Bone marrow (tissue), 2 donors: ENCODE data around the gene RPLP2.

Source experiments
- DNase-seq, 2 donors: peaks; one replicate each; lab custom pipeline; 2025; lab: John Stamatoyannopoulos, UW

RPLP2 gene

GRCh38 chr11:803770-804598 is 5.8 kb upstream of the RPLP2 start:
- DNase-seq: no peak

GRCh38 chr11:804599-804964 is 5.2 kb upstream of the RPLP2 start:
- no peak for DNase-seq

- no peak for DNase-seq
These were observed 1.1 kb upstream of the RPLP2 start for GRCh38 chr11:808427-809286.

GRCh38 chr11:810040-810567 is 337 bp downstream of the RPLP2 start:
- DNase-seq: no peak

GRCh38 chr11:811446-812245 is 1.9 kb downstream of the RPLP2 start:
- no peak for DNase-seq

GRCh38 chr11:812390-812789 is 2.6 kb downstream of the RPLP2 start:
- no peak for DNase-seq

- DNase-seq: no peak
These were observed 3.3 kb downstream of the RPLP2 start for GRCh38 chr11:813072-813455.

- DNase-seq: no peak
These were observed 3.8 kb downstream of the RPLP2 start for GRCh38 chr11:813456-814096.

- no peak for DNase-seq
These were observed 6.1 kb downstream of the RPLP2 start for GRCh38 chr11:815675-816432.

- no peak for DNase-seq
These were observed 6.6 kb downstream of the RPLP2 start for GRCh38 chr11:816433-816779.

- no peak for DNase-seq
These were observed 8.8 kb downstream of the RPLP2 start, which contains the start of gene PNPLA2 for GRCh38 chr11:818396-819128. TSS of gene PNPLA2 (plus strand) at chr11:818914. CDS start at chr11:819719, 805 bp downstream.

- peak; percentile 59 to 80 for DNase-seq
These were observed 9.6 kb downstream of the RPLP2 start for GRCh38 chr11:819129-819931.

- DNase-seq: peak; percentile 59 to 66
These were observed 10.3 kb downstream of the RPLP2 start for GRCh38 chr11:819943-820649.

- DNase-seq: peak in 1 of 2 donors; percentile 55
These were observed 11.1 kb downstream of the RPLP2 start for GRCh38 chr11:820655-821511.

GRCh38 chr11:821512-822371 is 12.0 kb downstream of the RPLP2 start:
- peak in 1 of 2 donors; percentile 16 for DNase-seq

GRCh38 chr11:823441-824291 is 13.9 kb downstream of the RPLP2 start:
- DNase-seq: no peak
